GM12801 (cell line): ENCODE results near the gene MAN2A1.

Source experiments
- CTCF ChIP-seq: IDR thresholded peaks from one replicate; pipeline ENCODE4 v1.5.1; 2011; ENCODE audit warnings: control low read depth; ENCODE audit not compliant: insufficient read length; ENCODE audit errors: extremely low read depth

MAN2A1 gene

DNA sequence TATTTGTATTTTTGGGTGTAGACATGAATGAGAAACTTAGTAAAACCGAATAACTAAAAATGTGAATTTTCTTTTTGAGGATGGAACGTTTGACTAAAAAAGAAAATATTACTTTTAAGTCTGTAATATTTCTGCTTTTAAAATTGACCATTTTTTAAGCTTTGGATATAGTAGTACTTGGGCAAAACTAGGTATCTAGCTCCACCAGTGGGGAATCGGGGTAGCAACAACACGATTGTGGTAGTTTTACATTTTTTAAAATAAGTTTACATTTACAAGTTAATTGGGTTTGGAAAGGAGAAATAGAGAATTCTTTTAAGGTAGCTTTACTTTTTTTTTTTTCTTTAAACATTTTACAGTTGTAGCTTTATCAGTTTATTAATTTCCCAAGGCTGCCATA, 154.4 kb downstream of the MAN2A1 start:
- no peak for TF ChIP-seq CTCF

GRCh38 chr5:109844695-109845094, 155.0 kb downstream of the MAN2A1 start:
- TF ChIP-seq CTCF: no peak

- TF ChIP-seq CTCF: no peak
These were observed 158.4 kb downstream of the MAN2A1 start for GRCh38 chr5:109848130-109848529.

- no peak for TF ChIP-seq CTCF
These were observed 159.9 kb downstream of the MAN2A1 start for GRCh38 chr5:109849478-109850088.

DNA sequence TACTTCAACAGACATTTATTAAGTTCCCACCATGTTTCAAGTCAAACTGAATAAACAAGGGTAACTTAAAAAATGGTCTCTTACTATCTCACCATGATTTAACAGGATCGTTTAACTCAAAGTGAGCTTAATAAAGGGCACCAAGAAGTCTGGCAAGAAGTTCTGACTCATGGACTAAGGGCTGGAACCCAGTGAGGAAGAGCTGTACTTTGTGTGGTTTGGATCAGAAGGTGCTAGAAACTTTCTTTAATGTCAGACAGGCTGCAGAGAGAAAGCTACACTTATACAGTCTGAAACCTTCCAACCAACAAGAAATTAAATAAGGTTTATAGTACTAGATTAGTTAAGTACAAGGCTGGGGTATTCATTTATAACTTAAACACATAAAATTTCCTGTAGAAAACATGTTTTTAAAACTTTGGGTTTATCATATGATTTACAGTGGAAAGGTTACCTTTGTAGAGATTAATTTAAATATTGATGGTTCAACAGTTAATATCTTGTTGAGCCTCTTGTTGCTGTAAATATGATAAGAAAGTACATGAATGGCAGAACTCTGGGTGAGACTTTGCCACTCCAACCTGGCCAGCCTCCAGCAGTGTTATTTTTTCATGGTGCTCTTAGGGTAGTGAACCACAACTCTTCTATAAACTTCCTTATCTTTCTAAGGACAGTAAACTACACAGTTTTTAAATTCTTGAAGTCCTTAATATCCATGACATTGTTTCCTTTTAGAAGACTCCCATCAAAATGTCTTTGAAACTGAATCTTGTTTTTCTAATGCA, 162.8 kb downstream of the MAN2A1 start:
- TF ChIP-seq CTCF: no peak

DNA sequence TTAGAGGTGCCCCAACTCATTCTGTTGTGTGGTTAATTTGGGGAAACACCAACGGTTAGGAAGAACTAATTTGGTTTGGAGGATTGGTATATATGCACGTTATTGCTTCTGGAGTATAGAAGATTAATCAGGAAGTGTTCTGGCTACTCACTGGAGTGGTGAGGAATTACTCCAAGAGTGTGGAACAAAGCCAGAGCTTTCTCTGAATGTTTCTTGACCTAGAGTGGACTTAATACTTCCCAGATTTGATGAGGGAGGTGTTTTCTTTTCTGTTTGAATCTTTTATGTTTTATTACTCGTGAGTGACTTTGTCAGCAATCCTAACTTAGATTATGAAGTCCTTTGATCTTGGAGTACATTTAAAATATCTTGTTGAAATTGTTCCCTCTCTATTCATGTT, 163.7 kb downstream of the MAN2A1 start:
- TF ChIP-seq CTCF: no peak

DNA sequence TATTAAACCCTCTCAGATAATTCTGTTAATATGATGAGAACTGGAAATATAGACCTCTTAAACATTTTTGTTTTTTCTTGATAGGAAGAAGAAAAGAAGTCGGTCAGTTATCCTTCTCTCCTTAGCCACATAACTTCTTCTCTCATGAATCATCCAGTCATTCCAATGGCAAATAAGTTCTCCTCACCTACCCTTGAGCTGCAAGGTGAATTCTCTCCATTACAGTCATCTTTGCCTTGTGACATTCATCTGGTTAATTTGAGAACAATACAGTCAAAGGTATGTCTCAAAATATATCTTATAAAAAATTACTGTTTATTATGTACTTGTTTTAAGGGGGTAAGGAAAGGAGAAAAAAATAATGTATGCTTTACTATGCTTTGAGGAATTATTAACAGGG, 165.3 kb downstream of the MAN2A1 start:
- no peak for TF ChIP-seq CTCF
